Germinal center (tissue), 1 donor: Measurements from ENCODE around the gene ADGRL1.
"Not testable (repeated sequence)": the region's sequence is repeated elsewhere in the genome, so short reads cannot be mapped to it uniquely, and the experiment has no call there.

Experiments used
- DNase-seq: peaks from one replicate; pipeline ENCODE4 v3.0.0; 2012; ENCODE audit warnings: mixed read lengths, low spot score

Gene ADGRL1

DNA sequence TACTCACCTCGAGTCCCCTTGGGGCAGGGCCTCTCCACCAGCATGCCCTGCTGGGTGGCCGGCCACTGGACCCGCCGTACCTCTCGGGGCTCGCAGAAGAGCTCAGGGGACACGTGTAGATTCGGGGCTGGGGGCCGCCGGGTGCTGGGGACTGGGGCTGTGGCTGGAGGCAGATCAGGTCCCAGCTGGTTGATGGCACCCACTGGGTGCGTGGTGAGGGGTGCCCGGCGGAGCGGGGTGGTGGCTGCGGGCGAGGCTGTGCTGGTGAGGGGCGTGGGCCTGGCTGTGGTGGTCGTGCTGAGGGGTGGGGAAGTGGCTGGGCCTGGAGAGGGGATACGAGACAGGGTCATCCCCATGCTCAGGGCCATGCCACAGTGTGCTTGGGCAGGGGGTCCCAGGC, 44.7 kb downstream of the ADGRL1 start:
- DNase-seq = no peak

DNA sequence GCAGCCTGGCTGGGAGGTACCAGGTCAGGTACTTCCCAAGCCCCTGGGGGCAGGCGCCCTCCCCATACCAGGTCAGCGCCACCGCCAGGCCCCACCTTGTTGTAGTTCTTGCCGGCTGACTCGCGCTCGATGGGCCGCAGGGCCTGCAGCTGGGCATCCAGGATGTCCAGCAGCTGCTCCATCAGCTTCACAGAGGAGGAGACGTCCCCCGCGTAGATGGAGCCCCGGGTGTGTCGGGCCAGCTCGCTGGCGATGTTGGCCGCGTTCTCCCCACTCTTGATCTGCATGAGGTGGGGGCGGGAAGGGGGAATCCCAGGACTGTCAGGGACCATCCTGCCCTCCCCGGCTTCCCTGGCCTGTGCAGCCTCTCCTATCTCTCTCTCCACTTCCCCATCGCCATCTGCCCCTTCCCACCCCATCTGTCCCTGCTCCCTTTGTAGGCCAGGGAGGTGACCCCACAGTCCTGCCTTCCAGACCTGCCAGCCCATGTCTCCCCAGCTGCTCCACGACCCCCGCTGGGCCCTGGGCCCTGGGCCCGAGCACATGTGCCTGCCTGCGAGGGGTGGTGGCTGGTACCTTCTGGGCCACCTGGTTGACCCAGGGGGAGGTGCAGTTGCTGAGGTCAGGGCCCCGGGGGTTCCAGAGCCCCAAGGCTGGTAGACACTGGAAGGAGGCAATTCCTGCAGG, 45.8 kb downstream of the ADGRL1 start:
- DNase-seq = no peak

DNA sequence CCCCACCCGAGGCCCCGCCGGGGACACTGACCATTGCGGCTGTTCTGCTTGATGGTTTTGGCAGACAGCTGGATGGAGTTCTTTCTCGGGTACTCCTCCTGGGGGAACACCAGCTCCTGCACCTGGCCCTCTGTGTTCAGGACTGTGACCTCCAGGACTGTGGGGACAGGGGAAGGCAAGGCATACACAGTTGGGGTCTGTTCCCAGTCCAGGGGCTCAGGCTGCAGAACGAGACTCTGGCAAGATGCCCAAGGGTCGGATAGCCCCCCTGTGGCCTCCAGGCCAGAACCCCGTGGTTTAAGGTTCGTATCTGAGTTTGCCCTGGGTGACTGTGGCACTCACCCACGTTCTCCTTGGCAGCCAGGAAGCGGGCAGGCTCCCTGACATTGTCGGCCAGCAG, 46.9 kb downstream of the ADGRL1 start:
- DNase-seq = no peak

DNA sequence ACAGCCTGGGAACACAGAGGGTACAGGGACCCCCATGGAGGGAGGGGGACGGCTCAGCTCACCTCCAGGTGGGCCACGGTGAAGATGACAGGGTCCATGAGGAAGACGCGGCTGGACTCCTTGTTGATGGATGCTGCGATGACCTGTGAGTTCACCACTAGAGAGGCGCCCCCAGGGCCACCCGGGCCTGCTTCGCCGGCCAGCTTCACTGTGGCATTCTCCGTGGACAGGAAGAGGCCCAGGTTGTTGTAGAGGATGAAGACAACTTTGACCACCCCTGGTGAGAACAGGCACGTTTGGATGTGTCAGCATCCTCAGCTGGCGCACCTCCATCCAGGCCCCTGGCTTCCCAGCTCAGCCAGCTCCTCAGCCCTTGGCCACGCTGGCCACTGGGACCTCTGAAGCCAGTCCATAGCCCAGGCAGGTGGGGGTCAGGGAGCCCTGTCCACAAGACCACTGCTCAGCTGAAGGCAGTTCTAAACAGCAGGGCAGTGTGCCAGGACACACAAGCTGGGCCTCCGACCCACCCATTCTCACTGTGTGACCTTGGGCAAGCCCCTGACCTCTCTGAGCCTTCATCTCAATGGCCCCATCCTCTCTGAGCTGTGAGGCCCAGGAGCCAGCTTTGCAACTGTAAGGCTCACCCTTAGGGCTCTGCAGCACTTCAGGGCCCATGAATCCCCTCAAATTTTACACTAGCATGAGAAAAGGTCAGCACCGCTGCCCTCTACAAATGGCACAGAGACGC, 47.5 kb downstream of the ADGRL1 start:
- no peak for DNase-seq

DNA sequence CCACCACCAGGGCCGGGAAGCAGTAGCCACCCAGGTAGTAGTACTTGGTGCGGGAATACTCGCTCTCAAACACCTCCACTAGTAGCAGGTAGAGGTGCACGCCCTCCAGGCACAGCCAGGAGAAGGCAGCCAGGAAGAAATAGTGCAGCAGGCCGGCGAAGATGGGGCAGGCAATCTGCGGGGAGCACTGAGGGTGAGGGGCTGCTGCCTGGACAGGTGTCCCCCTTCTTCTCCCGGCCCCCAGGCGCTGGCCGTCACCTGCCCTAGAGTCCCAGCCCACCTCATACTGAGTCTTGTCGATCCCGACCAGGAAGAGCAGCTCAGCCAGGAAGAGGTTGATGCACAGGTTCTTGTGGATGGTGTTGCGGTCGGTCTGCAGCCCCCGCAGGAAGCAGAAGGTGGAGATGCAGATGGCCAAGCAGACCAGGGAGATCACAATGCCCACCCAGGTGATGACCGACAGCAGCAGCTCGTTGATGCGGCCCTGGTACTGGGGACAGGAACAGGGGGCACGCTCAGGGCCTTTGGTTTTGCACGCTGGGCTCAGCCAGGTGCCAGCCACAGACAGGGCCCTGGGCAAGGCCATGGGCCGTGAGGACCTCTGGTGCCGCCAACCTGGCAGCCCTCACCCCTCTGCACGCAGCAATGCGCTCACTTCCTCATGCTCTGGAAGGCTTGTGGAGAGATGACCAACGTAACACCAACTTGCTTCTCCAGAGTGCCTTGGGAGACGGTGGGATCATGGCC, 48.8 kb downstream of the ADGRL1 start:
- no peak for DNase-seq

DNA sequence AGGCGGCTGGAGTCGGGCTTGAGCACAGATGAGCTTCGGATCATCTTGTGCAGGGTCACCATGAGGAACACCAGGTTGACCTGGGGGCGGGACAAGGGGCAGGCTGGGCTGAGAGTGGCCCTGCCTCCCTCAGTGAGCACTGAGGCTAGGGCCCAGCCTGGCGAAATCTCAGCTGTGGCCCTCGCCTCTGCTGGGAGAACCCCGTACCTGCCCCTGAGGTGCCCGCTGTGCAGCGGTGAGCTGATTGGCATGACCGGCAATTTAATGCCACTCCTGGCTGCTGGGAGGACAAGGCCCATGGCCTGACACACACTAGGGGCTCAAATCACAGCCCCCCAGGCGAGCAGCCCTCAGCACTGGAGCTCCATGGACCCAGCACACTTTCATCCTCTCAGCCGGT, 49.8 kb downstream of the ADGRL1 start:
- DNase-seq = no peak

DNA sequence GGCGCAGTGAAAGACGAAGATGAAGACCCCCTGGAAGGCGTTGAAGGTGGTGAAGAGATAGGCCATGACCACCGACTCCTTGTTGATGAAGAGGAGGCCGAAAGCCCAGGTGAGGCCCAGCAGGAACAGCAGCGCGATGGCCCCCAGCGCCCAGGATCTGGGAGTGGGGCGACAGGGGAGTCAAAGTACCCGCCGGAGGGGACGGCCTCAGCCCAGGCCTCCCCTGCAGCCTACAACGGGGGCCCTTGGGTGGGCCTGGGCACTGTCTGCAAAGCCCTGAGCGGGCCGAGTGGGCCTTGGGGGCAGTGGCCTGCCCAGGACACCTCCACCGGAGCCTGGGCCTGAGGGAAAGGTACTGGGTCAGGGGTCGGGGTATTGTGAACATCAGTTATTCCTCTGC, 50.6 kb downstream of the ADGRL1 start:
- no peak for DNase-seq

DNA sequence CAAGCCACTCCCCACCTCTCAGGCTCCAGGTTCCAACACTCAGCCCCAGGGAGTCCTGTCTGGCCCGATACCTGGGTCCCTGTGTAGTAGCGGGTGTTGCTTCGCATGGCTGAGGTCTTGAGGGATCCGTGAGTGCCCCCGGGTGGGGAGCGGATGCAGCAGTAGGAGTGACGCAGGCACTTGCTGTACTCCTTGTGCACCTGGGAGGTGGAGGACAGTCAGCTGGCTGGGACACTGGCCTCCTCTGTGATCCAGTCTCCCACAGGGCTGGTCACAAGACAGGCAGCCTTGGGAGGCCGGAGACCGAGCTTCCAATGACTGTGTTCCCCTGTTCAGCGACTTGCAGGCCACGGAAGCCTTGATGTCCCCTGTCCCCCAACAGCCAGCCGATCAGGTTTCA, 53.3 kb downstream of the ADGRL1 start:
- DNase-seq = no peak

DNA sequence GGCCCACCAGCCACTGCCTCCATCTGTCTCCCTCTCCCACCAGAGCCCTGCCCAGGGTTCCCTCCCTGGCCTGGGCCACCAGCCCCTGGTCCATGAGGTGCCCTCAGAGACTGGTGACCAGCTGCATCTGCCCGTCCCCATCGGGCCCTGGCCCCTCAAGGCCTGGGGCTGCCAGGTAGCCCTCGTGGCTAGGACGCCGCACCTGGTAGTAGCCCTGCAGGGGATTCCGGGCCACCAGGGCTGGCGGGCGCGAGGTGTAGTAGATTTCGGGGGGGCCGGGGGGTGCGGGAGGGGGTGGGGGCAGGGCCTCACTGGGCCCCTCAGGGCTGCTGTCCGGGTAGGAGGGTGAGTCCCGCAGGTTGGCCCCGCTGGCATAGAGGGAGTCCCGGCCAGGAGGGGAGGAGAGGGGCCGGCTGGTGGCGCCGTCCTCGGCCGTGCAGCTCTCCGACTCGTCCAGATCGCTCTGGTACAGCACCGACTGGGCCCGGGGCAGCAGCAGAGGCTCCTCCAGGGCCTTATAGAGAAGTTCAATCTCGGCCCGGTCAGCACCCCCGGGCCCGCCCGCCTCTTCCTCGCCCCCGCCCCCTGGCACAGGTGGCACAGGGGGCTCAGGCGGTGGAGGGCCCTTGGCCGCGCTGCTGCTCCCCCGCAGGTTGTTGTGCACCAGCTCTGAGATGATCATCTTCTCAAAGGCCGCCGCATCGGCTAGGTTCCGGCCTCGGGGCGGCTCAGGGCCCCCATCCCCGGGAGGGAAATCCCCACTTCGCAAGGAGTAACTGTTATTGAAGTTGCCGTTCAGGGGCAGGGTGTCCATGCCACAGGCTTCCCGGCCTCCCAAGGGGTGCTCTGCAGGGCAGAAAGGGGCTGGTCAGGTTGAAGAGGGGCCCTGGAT, 55.0 kb downstream of the ADGRL1 start:
- DNase-seq = no peak

DNA sequence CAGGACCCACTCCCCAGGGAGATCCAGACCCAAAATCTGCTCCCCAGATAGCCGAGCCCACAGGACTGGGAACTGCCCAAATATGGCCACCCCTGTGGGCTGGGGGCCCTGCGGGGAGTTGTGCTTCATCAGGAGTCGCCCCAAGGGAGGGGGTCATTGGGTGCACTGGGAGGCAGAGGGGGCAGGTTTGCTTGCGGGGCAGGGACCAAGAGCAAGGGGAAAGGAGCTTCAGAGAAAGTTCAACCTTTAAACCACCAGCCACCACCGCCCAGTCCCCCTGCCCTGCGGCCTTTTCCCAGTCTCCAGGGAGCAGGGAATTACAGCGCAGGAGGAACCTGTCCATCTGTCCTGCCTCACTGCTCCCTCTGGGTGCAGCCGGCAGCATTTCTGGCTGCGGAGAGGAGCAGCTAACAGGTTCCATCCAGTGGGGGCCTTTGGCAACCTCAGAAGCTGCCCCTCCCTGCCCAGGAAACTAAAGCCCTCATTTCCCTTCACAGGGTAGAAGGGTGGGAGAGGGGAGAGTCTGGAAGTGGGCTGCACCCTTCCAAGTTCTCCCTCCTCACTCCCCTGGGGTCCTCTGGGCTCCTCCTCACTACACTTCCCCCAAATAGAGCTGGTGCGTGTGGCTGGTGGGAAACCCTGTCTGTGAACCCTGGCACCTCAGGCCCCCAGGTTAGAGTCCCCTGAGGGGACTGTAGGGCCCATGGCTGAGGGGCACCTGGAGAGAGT, 55.8 kb downstream of the ADGRL1 start:
- DNase-seq = no peak

DNA sequence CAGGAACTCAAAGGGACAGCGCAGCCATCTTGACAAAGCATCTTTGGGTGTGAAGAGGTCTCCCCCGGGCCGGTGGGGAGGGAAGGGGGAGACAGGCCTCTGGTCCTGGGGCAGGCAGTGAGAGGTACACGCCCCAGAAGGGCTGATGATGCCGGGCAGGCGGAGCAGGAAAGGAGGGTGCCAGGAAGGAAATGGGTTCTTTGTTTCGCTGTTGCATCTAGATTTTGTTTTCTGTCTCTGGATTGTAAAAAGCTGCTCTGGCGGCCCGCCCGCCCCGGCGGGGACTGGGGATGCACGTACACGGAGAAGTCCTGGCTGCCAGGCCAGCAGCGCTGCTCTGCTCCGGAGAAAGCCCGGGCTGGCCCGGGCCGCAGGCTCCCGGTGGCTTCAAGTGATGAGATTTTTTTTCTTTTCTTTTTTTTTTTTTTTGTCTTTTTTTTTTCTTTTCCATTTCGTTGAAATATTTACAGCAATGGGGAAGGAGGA, 56.4 kb downstream of the ADGRL1 start:
- DNase-seq = no peak

DNA sequence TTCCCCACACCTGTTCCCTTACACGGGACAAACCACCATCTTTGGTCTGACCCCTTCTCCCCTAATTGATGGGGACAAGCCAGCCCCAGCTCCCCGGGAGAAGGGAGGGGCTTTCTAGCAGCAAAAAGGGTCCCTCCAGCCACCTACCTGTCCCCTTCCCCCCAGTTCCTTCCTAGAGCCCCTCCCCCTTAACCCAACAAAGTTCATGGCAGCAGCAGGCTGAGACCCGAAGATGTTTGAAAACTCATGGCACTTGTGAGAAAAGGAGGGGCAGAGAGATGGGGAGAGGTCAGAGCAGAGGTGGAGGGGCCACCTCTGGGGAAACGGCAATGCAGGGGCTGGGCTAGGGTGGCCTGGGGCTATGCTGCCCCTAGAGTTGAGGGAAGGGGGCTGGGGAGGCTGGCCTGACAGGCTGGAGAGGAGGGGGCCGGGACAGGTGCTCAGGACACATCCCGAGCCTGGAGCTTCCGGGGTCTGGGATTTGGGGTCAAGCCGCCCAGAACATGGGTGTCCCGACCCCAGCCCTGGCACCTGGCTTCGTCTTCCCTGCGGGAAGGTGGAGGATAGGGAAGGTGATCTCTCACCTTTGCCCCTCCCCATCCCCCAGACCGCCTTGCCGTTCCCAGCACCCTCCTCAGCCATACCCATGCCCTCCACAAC, 57.1 kb downstream of the ADGRL1 start:
- DNase-seq = no peak

DNA sequence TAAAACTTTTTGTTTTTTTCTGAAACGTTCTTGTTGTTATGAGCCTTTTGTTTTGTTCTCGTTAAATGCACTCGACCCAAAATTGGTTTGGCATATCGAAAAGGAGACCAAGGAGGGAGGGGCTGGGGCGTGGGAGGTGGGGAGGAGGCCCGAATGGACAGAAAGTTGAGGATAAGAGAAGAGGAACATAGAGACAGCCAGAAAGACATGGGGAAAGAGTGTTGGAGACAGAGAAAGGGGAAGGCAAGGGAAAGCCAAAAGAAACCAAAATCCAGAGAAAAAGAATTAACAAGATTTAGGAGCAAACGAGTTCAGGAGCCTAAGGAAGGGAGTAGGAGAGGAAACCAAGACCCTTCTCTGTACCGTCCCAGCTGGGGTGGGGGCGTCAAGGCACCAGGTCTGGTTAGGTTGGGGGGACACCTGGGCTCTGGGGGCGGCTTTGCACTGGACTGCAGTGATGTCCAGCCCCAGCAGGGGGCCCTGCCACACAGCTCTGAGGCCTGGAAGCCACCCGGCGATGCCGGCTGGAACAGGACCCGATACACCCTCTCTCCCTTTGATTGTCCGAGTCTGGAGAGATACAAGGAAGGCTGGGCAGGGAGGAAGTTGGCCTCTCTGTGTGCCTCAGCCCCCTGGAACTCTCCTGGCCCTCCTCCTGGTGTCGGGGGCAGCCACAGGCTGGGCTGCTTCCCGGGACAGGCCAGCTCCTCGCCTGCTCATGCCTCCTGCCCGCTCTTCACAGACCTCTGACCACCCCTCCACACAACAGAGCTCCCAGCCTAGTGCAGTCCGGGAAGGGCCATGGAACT, 58.0 kb downstream of the ADGRL1 start:
- DNase-seq = peak; percentile 45

DNA sequence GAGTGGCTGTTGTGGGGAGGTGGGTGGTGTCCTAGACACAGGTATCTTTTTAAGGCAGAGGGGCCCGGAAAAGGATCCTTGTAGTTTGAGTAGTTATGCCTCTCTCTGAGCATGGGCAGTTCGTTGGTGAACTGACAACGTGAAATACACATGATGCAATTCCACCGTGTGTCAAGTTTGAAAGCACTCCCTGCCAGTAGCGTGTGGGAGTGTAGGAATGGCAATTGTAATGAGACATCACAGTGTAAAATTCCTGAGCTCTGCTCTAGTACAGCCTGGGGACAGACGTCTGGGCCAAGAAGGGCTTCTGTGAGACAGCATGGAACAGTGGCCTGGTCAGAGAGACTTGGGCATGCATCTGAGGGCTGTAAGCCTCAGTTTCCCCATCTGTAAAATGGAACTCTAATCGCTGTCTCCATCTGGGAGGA, 59.2 kb downstream of the ADGRL1 start:
- DNase-seq = no peak

DNA sequence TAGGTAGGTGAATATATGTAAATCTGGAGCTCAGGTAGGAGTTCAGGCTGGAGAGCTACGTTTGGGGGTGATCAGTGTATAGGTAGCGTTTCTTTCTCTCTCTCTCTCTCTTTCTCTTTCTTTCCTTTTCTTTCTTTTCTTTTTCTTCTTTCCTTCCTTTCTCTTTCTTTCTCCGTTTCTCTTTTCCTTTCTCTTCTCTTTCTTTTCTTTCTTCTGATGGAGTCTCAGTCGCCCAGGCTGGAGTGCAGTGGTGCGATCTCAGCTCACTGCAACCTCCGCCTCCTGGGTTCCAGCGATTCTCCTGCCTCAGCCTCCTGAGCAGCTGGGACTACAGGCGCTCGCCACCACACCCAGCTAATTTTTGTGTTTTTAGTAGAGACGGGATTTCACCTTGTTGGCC, 59.8 kb downstream of the ADGRL1 start:
- not testable (repeated sequence) for DNase-seq

DNA sequence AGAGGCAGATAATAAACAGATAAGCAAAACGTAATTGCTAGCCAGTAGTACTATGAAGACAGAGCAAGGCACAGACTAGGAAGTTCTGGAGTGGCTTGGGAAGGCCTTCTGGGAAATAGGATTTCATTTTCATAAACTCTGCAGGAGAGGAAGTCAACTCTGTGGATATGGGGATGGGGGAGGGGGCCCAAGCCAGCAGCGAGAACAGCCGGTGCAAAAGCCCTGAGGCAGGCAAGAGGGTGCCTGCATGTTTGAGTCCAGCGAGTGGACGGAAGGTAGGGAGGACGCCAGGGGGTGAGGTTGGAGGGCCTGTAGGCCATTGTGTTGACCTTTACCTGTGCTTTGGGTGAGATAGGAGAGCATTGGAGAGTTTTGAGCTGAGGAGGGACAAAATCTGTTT, 60.6 kb downstream of the ADGRL1 start:
- DNase-seq = no peak

DNA sequence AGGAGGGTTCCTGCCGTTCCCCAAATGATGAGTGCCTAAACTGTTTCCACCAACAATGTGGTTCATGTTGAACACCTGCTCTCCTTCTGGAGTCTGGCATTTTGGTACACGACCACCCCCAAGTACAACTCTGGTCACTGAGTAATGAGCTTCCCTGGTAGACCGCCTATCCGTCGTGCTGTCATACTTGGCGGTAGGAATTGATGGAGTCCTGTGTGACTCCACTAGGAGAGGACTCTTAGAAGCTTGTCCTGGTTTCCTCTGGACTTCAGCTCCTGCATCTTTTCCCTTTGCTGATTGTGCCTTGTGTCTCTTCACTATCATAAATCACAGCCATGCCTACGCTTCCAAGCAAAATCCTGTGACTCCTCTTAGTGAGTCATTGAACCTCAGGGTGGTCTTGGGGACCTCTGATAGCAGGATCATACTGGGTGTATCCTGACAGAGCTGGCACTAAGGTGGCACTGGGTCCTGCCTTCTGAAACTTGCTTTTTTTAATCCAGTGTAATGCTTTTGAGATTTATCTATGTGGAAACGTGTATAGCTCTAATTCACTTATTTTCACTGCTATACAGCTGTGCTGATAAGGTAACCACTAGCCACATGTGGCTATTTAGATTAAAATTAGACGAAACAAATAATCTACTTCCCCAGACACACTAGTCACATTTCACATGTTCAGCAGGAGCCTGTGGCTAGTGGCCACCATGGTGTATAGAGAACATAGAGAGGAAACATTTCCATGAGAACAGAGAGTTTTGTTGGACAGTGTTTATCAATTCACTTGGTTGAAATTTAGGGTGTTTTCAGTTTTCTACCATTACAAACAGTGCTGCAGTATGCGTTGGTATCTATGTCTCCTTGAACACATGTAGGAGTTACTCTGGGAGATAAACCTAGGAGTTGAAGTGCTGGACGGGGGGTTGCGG, 63.4 kb downstream of the ADGRL1 start:
- DNase-seq = no peak

DNA sequence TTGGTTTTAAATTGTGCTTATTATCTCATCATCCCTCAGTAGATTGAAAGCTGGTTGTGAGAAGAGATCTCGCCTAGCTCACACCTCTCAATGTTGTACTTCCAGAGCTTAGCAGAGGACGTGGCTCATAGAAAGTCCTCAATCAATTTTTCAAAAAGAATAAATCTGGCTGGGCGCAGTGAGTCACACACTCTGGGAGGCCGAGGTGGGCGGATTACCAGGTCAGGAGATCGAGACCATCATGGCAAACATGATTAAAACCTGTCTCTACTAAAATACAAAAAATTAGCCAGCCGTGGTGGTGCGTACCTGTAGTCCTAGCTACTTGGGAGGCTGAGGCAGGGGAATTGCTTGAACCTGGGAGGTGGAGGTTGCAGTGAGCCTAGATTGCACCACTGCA, 64.9 kb downstream of the ADGRL1 start:
- no peak for DNase-seq

DNA sequence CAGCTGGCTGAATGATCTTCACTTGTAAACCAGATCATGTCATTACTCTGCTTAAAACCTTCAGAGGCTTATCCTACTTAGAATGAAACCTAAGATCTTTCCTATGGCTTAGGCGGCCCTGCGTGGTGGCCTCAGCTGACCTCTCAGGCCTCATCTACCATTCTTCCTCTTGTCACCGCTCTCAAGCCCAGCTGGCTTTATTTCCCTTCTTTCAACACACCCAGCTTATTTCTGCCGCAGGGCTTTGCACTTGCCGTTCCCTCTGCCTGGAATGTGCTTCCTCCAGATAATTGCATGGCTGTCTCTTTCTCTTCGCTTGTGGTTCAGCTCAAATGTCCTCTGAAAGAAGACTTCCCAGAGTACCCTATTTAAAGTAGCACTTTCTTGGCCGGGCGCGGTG, 66.0 kb downstream of the ADGRL1 start:
- no peak for DNase-seq
